Bronchial epithelial cell (primary cell): Measurements from ENCODE around the gene TIGAR. TPM values are rescaled to one million over a fixed set of nuclear protein-coding genes. Genes with fewer than 3 reads are reported as not detected.

Experiments used
- DNase-seq: peaks from one replicate; pipeline ENCODE4 v3.0.0-alpha.2; 2010; ENCODE audit warnings: low read depth
- FAIRE-seq: peaks from 2 replicates; lab custom pipeline; 2011; peaks lifted over from hg19 to GRCh38; lab: Jason Lieb, UNC
- H3K27me3 ChIP-seq: 2 replicates; pipeline ENCODE4 v1.5.1; 2011; ENCODE audit warnings: low read length; ENCODE audit not compliant: control insufficient read depth, insufficient read depth
- H3K36me3 ChIP-seq: 2 replicates; pipeline ENCODE4 v1.5.1; 2011; ENCODE audit warnings: low read length; ENCODE audit not compliant: control insufficient read depth, insufficient read depth
- H3K4me3 ChIP-seq: 2 replicates; pipeline ENCODE4 v1.5.1; 2011; ENCODE audit warnings: mild to moderate bottlenecking, low read depth, low read length, control low read depth
- total RNA-seq: library from RNA; depleted of rRNA; stranded (reverse); fragments of >200 nt; gene quantifications from 2 replicates; pipeline ENCODE4 v1.2.1, GENCODE V29; 2014
- TF ChIP-seq, protein P1 (sequence below): IDR thresholded peaks from 2 replicates; pipeline ENCODE4 v1.5.1; 2011; ENCODE audit warnings: mild to moderate bottlenecking, moderate library complexity, low read length, control low read depth, inconsistent platforms; ENCODE audit not compliant: insufficient read depth, severe bottlenecking

Gene TIGAR
- total RNA-seq, 1 donor from 2014 or later = 10.0 TPM

DNA sequence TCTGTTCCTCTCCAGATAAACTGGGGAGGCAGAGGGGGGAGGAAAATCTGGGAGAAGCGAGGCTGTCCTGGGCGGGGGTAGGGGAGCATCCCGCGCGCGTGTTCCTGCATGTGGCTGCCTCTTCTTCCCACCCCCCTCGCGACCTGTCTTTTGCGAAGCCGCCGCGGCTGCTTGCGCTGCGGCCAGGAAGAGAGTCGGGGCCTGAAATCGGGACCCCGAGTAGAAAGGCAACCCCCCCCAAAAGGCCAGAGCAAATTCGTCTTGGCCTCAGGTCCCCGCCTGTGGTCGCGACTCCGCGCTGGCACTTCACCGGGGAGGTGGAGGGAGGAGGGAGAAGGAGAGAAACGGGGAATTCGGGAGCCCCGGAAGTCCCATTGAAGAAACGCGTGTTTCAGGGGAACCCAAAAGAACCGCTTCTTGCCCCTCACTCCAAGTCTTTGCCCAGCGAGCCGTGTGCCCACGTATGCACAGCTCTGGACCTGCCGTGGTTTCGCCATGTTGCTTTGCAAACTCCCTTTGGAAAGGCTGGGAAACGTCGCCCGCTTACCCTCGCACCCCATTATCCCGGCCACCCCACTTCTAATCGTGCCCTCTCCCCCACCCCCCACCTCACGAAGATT is 46.5 kb upstream of the TIGAR start:
- Histone ChIP-seq H3K27me3 (peaks cover 16% of the 10 kb centered on the region), H3K4me3 (peak overlapping the region; percentile 95), H3K36me3 (peaks cover 20% of the 10 kb centered on the region)
- DNase-seq = peak; percentile 12
- TF ChIP-seq, protein P1, sequence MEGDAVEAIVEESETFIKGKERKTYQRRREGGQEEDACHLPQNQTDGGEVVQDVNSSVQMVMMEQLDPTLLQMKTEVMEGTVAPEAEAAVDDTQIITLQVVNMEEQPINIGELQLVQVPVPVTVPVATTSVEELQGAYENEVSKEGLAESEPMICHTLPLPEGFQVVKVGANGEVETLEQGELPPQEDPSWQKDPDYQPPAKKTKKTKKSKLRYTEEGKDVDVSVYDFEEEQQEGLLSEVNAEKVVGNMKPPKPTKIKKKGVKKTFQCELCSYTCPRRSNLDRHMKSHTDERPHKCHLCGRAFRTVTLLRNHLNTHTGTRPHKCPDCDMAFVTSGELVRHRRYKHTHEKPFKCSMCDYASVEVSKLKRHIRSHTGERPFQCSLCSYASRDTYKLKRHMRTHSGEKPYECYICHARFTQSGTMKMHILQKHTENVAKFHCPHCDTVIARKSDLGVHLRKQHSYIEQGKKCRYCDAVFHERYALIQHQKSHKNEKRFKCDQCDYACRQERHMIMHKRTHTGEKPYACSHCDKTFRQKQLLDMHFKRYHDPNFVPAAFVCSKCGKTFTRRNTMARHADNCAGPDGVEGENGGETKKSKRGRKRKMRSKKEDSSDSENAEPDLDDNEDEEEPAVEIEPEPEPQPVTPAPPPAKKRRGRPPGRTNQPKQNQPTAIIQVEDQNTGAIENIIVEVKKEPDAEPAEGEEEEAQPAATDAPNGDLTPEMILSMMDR = no peak
- no peak for FAIRE-seq

DNA sequence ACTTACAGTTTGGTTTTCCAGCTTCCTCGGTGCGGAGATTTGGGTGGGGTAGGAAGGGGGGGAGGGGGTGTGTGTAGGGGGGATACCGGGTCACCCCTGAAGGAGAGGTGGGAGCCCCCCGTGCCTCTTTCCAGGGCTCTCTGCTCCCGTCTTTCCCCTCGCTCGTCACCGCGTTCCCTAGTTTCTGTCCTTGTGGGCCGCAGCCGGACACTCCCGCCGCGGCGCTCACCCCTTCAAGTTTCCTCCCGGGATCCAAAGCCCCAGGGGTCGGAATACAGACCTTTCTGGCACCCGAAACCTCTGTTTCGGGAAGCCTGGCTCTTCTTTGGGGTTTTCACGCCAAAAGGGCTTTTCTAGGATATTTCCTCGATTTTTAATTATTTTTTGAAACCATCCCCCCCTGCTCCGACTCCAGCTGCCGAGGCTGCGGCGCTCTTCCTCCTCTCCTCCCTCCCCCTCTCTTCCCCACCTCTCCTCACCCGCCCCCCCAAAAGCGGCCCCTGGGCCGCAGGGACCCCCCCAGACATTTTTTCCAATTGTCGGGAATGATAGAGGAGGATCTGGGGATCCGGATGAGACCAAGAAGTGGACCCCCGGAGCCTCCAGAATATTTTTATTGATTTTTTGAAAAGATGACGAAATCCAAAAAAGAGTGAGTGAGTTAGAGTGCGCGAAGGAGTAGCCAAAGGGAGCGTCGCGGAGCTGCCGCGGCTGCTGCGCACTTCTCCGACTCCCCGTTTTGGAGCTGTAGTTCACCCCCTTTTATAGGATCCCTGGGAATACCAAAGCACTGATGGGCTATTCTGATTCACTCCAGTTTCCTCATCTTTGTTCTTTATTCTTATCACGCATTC is 45.8 kb upstream of the TIGAR start:
- FAIRE-seq (no peak), DNase-seq (peak; percentile 47)
- peaks cover 10% of the 10 kb centered on the region for H3K27me3 ChIP-seq
- peak overlapping the region; percentile 95 for H3K4me3 ChIP-seq
- peaks cover 26% of the 10 kb centered on the region for H3K36me3 ChIP-seq
- TF ChIP-seq, protein P1 = no peak

DNA sequence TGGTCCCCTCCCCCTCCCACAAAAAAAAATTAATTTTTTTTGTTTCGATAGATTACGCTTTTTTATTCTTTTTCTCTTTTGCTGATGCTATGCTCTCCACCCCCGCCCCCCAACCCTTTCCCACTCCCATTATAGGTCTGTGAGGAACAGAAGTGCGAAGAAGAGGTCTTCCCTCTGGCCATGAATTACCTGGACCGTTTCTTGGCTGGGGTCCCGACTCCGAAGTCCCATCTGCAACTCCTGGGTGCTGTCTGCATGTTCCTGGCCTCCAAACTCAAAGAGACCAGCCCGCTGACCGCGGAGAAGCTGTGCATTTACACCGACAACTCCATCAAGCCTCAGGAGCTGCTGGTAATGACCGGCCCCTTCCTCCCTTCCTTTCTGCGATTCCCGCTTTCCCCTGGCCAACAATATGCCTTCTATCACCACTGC is 45.1 kb upstream of the TIGAR start:
- FAIRE-seq = no peak
- H3K27me3 ChIP-seq = peaks cover 5% of the 10 kb centered on the region

DNA sequence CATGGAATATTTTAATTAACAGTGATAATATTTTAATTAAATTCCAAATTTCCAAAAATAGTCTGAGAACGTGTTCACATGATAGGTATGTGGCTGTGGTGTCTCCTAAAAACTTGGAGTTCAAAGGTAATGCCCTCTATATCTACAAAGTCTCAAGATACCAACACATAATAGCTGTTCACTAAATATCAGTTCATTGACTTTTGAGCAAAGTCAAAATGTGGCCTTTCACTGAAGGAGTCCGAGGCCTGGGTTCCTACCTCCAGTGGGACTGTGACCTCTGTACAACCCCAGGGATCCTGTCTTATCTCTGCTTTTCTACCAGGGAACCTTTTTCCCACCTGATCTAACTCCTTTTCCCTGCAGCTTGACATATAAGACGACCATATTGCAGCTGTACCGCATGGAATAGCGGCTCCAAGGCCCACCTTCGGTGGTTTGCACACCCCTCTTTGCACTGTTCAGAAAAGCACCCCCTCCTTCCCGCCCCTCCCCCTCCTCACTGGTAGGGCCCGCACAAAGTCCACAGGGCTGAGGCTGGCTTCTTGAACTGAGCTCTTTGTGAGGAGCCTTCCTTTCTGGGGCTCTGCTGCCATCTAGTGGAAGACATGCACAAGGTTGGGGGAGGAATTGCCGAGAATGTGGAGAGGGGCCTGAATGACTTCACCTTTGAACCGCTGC is 44.3 kb upstream of the TIGAR start:
- Histone ChIP-seq H3K4me3 (no peak overlapping the region), H3K27me3 (no peaks in the 10 kb centered on the region), H3K36me3 (peaks cover 36% of the 10 kb centered on the region)
- TF ChIP-seq, protein P1 = peak; percentile 90
- DNase-seq = peak; percentile 83
- peak; percentile 43 for FAIRE-seq

More for the DNA sequence above, 45.1 kb upstream of the TIGAR start:
- Histone ChIP-seq H3K36me3 (peaks cover 29% of the 10 kb centered on the region), H3K4me3 (peak overlapping the region; percentile 95)
- TF ChIP-seq, protein P1 = no peak
- peak; percentile 7 for DNase-seq

DNA sequence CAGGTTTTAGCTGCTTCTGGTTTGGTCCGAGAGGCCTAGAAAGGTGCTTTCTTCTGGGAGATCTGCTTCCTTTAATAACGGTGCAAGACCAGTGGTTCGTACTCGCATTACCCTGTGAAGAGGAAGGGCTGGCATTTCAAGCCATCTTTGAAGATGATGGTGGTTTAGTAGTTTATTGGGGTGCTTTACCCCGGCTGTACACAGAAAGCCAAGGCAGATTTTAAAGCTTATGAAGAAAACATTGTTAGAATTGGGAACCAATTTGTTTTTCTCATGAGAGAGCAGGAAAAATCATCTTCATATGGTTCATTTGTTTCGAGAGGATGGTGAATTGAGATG is 43.8 kb upstream of the TIGAR start:
- DNase-seq = no peak
- TF ChIP-seq, protein P1 = no peak
- Histone ChIP-seq H3K4me3 (no peak overlapping the region), H3K27me3 (no peaks in the 10 kb centered on the region), H3K36me3 (peaks cover 39% of the 10 kb centered on the region)
- peak; percentile 23 for FAIRE-seq
